HepG2 (cell line): ENCODE results near the gene MYBL2. TPM values are rescaled to one million over a fixed set of nuclear protein-coding genes. Genes with fewer than 3 reads are reported as not detected.

ENCODE experiments used
- ATF7-NPFF ChIP-seq: sonication (generic); formaldehyde crosslinking; IDR thresholded peaks from 2 replicates; pipeline ENCODE4 v1.8.1; 2023; ENCODE audit warnings: mild to moderate bottlenecking, low read depth, missing genetic modification reagents, moderate library complexity
- GABPB1 ChIP-seq: IDR thresholded peaks from 2 replicates; pipeline ENCODE4 v1.6.1; 2016; ENCODE audit warnings: mild to moderate bottlenecking, missing genetic modification reagents, moderate library complexity, missing compliant biosample characterization
- HIVEP1 ChIP-seq: sonication (generic); formaldehyde crosslinking; IDR thresholded peaks from 2 replicates; pipeline ENCODE4 v1.4.0; 2020; ENCODE audit warnings: mild to moderate bottlenecking, missing genetic modification reagents
- HOXA5 ChIP-seq: sonication (generic); formaldehyde crosslinking; IDR thresholded peaks from 2 replicates; pipeline ENCODE4 v1.4.0; 2020; ENCODE audit warnings: missing genetic modification reagents
- MIXL1 ChIP-seq: IDR thresholded peaks from 2 replicates; pipeline ENCODE4 v1.6.1; 2016
- NFE2 ChIP-seq: sonication (generic); formaldehyde crosslinking; IDR thresholded peaks from 2 replicates; pipeline ENCODE4 v1.4.0; 2020; ENCODE audit warnings: missing genetic modification reagents
- POGK ChIP-seq: sonication (generic); formaldehyde crosslinking; conservative IDR thresholded peaks from 2 replicates; pipeline ENCODE4 v1.8.0; 2022; ENCODE audit warnings: mild to moderate bottlenecking, moderate library complexity, missing genetic modification reagents
- SKIL ChIP-seq: sonication (generic); formaldehyde crosslinking; IDR thresholded peaks from 2 replicates; pipeline ENCODE4 v1.8.0; 2022; ENCODE audit warnings: missing genetic modification reagents, mild to moderate bottlenecking, moderate library complexity, borderline replicate concordance
- SNAPC5 ChIP-seq: sonication (generic); formaldehyde crosslinking; IDR thresholded peaks from 2 replicates; pipeline ENCODE4 v1.8.1; 2023; ENCODE audit warnings: mild to moderate bottlenecking, missing genetic modification reagents, borderline replicate concordance
- SUZ12 ChIP-seq: fragments of 150-350 bp; IDR thresholded peaks from 2 replicates; pipeline ENCODE4 v1.6.1; 2014; ENCODE audit warnings: low read depth, low read length
- TFDP1 ChIP-seq: IDR thresholded peaks from 2 replicates; pipeline ENCODE4 v1.6.1; 2016; ENCODE audit warnings: missing compliant biosample characterization, missing genetic modification reagents, borderline replicate concordance
- ZBTB37 ChIP-seq: sonication (generic); formaldehyde crosslinking; IDR thresholded peaks from 2 replicates; pipeline ENCODE4 v1.4.0; 2020; ENCODE audit warnings: mild to moderate bottlenecking, missing genetic modification reagents
- ZBTB44 ChIP-seq: sonication (generic); formaldehyde crosslinking; IDR thresholded peaks from 2 replicates; pipeline ENCODE4 v1.4.0; 2020; ENCODE audit warnings: missing genetic modification reagents
- ZFP37 ChIP-seq: sonication (generic); formaldehyde crosslinking; IDR thresholded peaks from 2 replicates; pipeline ENCODE4 v1.4.0; 2020; ENCODE audit warnings: missing genetic modification reagents, borderline replicate concordance
- ZNF12 ChIP-seq: sonication (generic); formaldehyde crosslinking; IDR thresholded peaks from 2 replicates; pipeline ENCODE4 v1.5.0; 2020; ENCODE audit warnings: missing genetic modification reagents
- ZNF501 ChIP-seq: sonication (generic); formaldehyde crosslinking; IDR thresholded peaks from 2 replicates; pipeline ENCODE4 v1.5.1; 2020; ENCODE audit warnings: mild to moderate bottlenecking, moderate library complexity, missing genetic modification reagents
- ZNF530 ChIP-seq: sonication (generic); formaldehyde crosslinking; IDR thresholded peaks from 2 replicates; pipeline ENCODE4 v1.5.0; 2020; ENCODE audit warnings: low read depth, mild to moderate bottlenecking, missing genetic modification reagents
- ZNF556 ChIP-seq: sonication (generic); formaldehyde crosslinking; IDR thresholded peaks from 2 replicates; pipeline ENCODE4 v1.4.0; 2020; ENCODE audit warnings: mild to moderate bottlenecking, missing genetic modification reagents, borderline replicate concordance
- ZNF615 ChIP-seq: sonication (generic); formaldehyde crosslinking; IDR thresholded peaks from 2 replicates; pipeline ENCODE4 v1.5.0; 2020; ENCODE audit warnings: mild to moderate bottlenecking, missing genetic modification reagents, borderline replicate concordance
- ZNF850 ChIP-seq: sonication (generic); formaldehyde crosslinking; conservative IDR thresholded peaks from 2 replicates; pipeline ENCODE4 v1.9.0; 2021; ENCODE audit warnings: mild to moderate bottlenecking, missing genetic modification reagents
- polyA plus RNA-seq, 8 experiments: library from polyadenylated mRNA; depleted of rRNA in 3 of 8; stranded (reverse) in 7 of 8; unstranded in 1 of 8; fragments of >200 nt; fragmentation: Illumina TruSeq in 4 of 8; extraction: Trizol in 4 of 8; gene quantifications; 2 replicates each; pipeline versions ENCODE4 v1.2.1 to v1.2.3, GENCODE V29; 2011 to 2016; ENCODE audit warnings: low read depth in 4 of 8, missing spikeins in 1 of 8, mixed read lengths in 1 of 8; ENCODE audit not compliant: insufficient read depth in 1 of 8
- total RNA-seq, 5 experiments: library from RNA; depleted of rRNA; stranded (reverse); fragments of >200 nt; fragmentation: Illumina TruSeq; extraction: Trizol; gene quantifications; 2 replicates each; pipeline ENCODE4 v1.2.3, GENCODE V29; 2016; ENCODE audit warnings: low read depth in 1 of 5

Gene MYBL2
- total and polyA plus RNA-seq, 2 of the 13 experiments (the other 11 are each of a cell fraction or from before 2014, with no cell fraction given) = 11.9 to 66.2 TPM

- TF ChIP-seq ZNF615 (CRISPR knock-in tag) = no peak
- peak; percentile 88 for TF ChIP-seq ZNF501
- no peak for TF ChIP-seq ZNF556 (CRISPR knock-in tag)
- TF ChIP-seq HIVEP1 = no peak; the same call in 1 of the 2 replicates
- no peak for TF ChIP-seq ZFP37
- TF ChIP-seq ZNF850 (CRISPR knock-in tag) = 0 out of 2 replicates have a peak, but pooled peaks have one; percentile 56
- no peak for TF ChIP-seq ZBTB44
- TF ChIP-seq ATF7-NPFF (CRISPR knock-in tag) = peak; percentile 59
- peak; percentile 65; the same call in 1 of the 2 replicates for TF ChIP-seq GABPB1 (CRISPR knock-in tag)
- TF ChIP-seq SNAPC5 (CRISPR knock-in tag) = no peak
- TF ChIP-seq SKIL (CRISPR knock-in tag) = 0 out of 2 replicates have a peak, but pooled peaks have one; percentile 29
- no peak for TF ChIP-seq MIXL1 (CRISPR knock-in tag)
- no peak for TF ChIP-seq ZNF12 (CRISPR knock-in tag)
- no peak for TF ChIP-seq ZNF530 (CRISPR knock-in tag)
- TF ChIP-seq HOXA5 (CRISPR knock-in tag) = no peak
- no peak for TF ChIP-seq TFDP1 (CRISPR knock-in tag)
- no peak for TF ChIP-seq NFE2
- TF ChIP-seq ZBTB37 = no peak
- peak; percentile 18; the same call in 1 of the 2 replicates for TF ChIP-seq SUZ12
- 0 out of 2 replicates have a peak, but pooled peaks have one; percentile 53 for TF ChIP-seq POGK (CRISPR knock-in tag)
These were observed 82.9 kb downstream of the MYBL2 start (continued) for GRCh38 chr20:43749734-43750294.
